ENCODE measurements around the gene APOBEC3A. TPM values are rescaled to one million over a fixed set of nuclear protein-coding genes. Genes with fewer than 3 reads are reported as not detected.

APOBEC3A gene
- not detected for total RNA-seq

GRCh38 chr22:38957046-38957770 is at the start of gene APOBEC3A:
TSS of gene APOBEC3A (plus strand) at chr22:38957609. CDS start at chr22:38957692, 83 bp downstream.

GRCh38 chr22:38981992-38982927 is 24.9 kb downstream of the APOBEC3A start, which contains the start of gene APOBEC3B:
TSS of gene APOBEC3B (plus strand) at chr22:38982347. CDS start at chr22:38982454, 107 bp downstream.

Other genes with a start within 250 kb of the APOBEC3A start
- 10 to 100 TPM; 47.6 to 51.6 TPM for gene SUN2, start 201.6 kb upstream of the APOBEC3A start, total RNA-seq
- gene DNAL4, start 163.5 kb upstream of the APOBEC3A start, total RNA-seq: 10 to 100 TPM; 10.3 to 12.0 TPM
- gene NPTXR, start 113.6 kb upstream of the APOBEC3A start, total RNA-seq: under 1 TPM; under 0.01 to 0.69 TPM
- 10 to 100 TPM; 39.2 to 44.3 TPM for gene CBX6, start 85.4 kb upstream of the APOBEC3A start, total RNA-seq
- gene APOBEC3B, start 24.7 kb downstream of the APOBEC3A start, total RNA-seq: 1 to 10 TPM; 3.4 to 4.0 TPM
- 10 to 100 TPM; 15.5 to 19.6 TPM for gene APOBEC3C, start 56.6 kb downstream of the APOBEC3A start, total RNA-seq
- gene APOBEC3D, start 63.5 kb downstream of the APOBEC3A start, total RNA-seq: 1 to 10 TPM; 5.9 to 7.3 TPM
- gene APOBEC3F, start 83.3 kb downstream of the APOBEC3A start, total RNA-seq: 1 to 10 TPM; 4.1 to 8.0 TPM
- 10 to 100 TPM; 25.0 to 25.8 TPM for gene APOBEC3G, start 119.7 kb downstream of the APOBEC3A start, total RNA-seq
- gene APOBEC3H, start 139.6 kb downstream of the APOBEC3A start, total RNA-seq: under 1 TPM in 1 of 2 donors, not detected in 1; 0.69 TPM
- gene CBX7, start 195.1 kb downstream of the APOBEC3A start, total RNA-seq: 1 to 10 TPM; 2.0 to 3.8 TPM

All from melanocyte of skin (primary cell).